ENCODE results near the gene FBXW4.

FBXW4 gene

GRCh38 chr10:101575580-101576210 is 119.3 kb downstream of the FBXW4 start:
- no peak overlapping the region for H3K27ac ChIP-seq
- TF ChIP-seq ZFX (IDR thresholded peaks at IDR 0.05; ENCODE audit: borderline replicate concordance) (no peak), CTCF (IDR thresholded peaks at IDR 0.05) (no peak)

- TF ChIP-seq ZFX (IDR thresholded peaks at IDR 0.05; ENCODE audit: borderline replicate concordance) (no peak), CTCF (IDR thresholded peaks at IDR 0.05) (no peak)
- H3K27ac ChIP-seq = no peak overlapping the region
Measured at GRCh38 chr10:101575091-101575490, 119.9 kb downstream of the FBXW4 start.

- H3K27ac ChIP-seq = no peak overlapping the region
- TF ChIP-seq CTCF (IDR thresholded peaks at IDR 0.05) (no peak), ZFX (IDR thresholded peaks at IDR 0.05; ENCODE audit: borderline replicate concordance) (no peak)
Measured at GRCh38 chr10:101573885-101574753, 120.9 kb downstream of the FBXW4 start.

- no peak overlapping the region for H3K27ac ChIP-seq
- no peak for TF ChIP-seq ZFX (IDR thresholded peaks at IDR 0.05; ENCODE audit: borderline replicate concordance)
- no peak for TF ChIP-seq CTCF (IDR thresholded peaks at IDR 0.05)
Measured at GRCh38 chr10:101572785-101573184, 122.2 kb downstream of the FBXW4 start.

GRCh38 chr10:101572126-101572525 is 122.8 kb downstream of the FBXW4 start:
- no peak overlapping the region for H3K27ac ChIP-seq
- TF ChIP-seq CTCF (IDR thresholded peaks at IDR 0.05) (no peak), ZFX (IDR thresholded peaks at IDR 0.05; ENCODE audit: borderline replicate concordance) (no peak)

GRCh38 chr10:101571271-101571925 is 123.6 kb downstream of the FBXW4 start:
- no peak overlapping the region for H3K27ac ChIP-seq
- TF ChIP-seq ZFX (IDR thresholded peaks at IDR 0.05; ENCODE audit: borderline replicate concordance) (no peak), CTCF (IDR thresholded peaks at IDR 0.05) (no peak)

Data from 22Rv1 (cell line).